ENCODE results near the gene SLC4A7. TPM values are rescaled to one million over a fixed set of nuclear protein-coding genes. Genes with fewer than 3 reads are reported as not detected.
A peak's percentile ranks its signal among the peaks of the same experiment; 100 is the strongest.

Gene SLC4A7
- total and polyA plus RNA-seq, 7 donors = 1.4 to 26.6 (median 13.3) TPM

DNA sequence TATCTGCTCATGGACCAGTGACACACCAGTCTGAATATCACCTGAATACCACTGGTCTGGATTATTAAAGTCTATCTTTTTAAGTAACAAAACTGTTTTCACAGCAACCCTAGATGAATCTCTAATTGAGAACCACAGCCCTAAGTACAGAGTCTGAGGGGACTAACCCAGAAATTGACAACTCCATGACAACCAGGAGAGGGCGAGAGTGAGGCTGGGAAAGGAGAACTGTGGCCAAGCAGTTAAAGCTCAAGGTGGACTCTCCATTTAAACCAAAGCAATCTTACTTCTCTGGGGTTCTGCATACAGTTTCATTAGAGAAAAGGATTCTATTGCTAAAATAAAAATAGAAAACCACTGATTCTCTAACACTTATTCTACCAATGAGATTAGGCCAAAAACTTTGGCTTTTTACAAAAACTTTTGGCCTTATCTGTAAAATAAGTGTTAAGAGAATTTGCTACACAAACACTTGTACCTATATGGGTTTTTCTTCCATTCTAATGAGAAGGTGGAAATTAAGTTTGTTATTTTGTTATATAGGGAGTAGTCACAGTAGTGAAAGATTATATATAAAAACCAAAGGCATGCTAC, 126.4 kb downstream of the SLC4A7 start:
- WGBS, 3 donors = 49 to 60% (median 54%) methylated on average over 1 of the region's 1 CpG
- no peaks in the 10 kb centered on the region for H3K27me3 ChIP-seq (ENCODE audit: insufficient read depth in 3 of 3, low read length in 2 of 3)
- H3K4me1 ChIP-seq = no peaks in the 10 kb centered on the region
- DNase-seq = no peak
- H3K36me3 ChIP-seq (ENCODE audit: insufficient read depth in 1 of 2, low read depth in 1 of 2) = no peaks in the 10 kb centered on the region
- intact Hi-C loops (cut with DNase I) = no loop called here
- peak; percentile 37 for TF ChIP-seq CTCF (IDR thresholded peaks at IDR 0.05)
- H3K4me3 ChIP-seq = no peak overlapping the region
- peak in 2 of 4 donors; percentile 72 to 73 for ATAC-seq
- no peaks in the 10 kb centered on the region for H3K9me3 ChIP-seq
- H3K27ac ChIP-seq = no peak overlapping the region

DNA sequence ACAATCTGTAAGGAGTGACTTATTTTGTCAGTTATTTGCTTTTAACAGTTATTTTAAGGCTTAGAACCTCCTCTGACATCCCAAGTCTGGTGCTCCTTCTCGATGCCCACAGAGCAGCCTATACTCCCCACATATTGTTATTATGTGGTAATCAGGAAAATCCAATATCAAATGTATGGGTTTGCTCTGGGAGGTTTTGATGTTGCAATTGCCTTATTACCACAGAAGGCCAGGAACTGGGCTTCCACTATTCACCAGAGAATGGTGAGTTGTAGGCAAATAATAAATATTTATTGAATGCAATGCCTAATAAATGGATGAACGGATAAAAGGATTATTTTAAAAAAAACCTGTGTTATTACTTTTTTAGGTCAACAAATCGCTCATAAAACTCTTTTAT, 127.2 kb downstream of the SLC4A7 start:
- Histone ChIP-seq H3K4me3 (no peak overlapping the region), H3K4me1 (no peaks in the 10 kb centered on the region), H3K36me3 (ENCODE audit: insufficient read depth in 1 of 2, low read depth in 1 of 2) (no peaks in the 10 kb centered on the region), H3K27me3 (ENCODE audit: insufficient read depth in 3 of 3, low read length in 2 of 3) (no peaks in the 10 kb centered on the region), H3K9me3 (no peaks in the 10 kb centered on the region), H3K27ac (no peak overlapping the region)
- DNase-seq = no peak
- WGBS, 3 donors = 84 to 86% (median 85%) methylated on average over 3 of the region's 3 CpGs
- no peak for ATAC-seq
- intact Hi-C loops (cut with DNase I) = no loop called here
- TF ChIP-seq CTCF (IDR thresholded peaks at IDR 0.05) = no peak

GRCh38 chr3:27354588-27355203, 129.5 kb downstream of the SLC4A7 start:
- TF ChIP-seq CTCF (IDR thresholded peaks at IDR 0.05) = no peak
- Histone ChIP-seq H3K4me3 (no peak overlapping the region), H3K27me3 (ENCODE audit: insufficient read depth in 3 of 3, low read length in 2 of 3) (no peaks in the 10 kb centered on the region), H3K4me1 (no peaks in the 10 kb centered on the region), H3K9me3 (no peaks in the 10 kb centered on the region), H3K27ac (no peak overlapping the region), H3K36me3 (ENCODE audit: insufficient read depth in 1 of 2, low read depth in 1 of 2) (no peaks in the 10 kb centered on the region)
- ATAC-seq (no peak), DNase-seq (no peak)
- 67 to 74% (median 73%) methylated on average over 4 of the region's 4 CpGs for WGBS, 3 donors
- intact Hi-C loops (cut with DNase I) = no loop called here

GRCh38 chr3:27354161-27354560, 130.0 kb downstream of the SLC4A7 start:
- no peak for DNase-seq
- no peak overlapping the region for H3K4me3 ChIP-seq
- intact Hi-C loops (cut with DNase I) = no loop called here

More at GRCh38 chr3:27354161-27354560, 130.0 kb downstream of the SLC4A7 start:
- no peak for TF ChIP-seq CTCF (IDR thresholded peaks at IDR 0.05)
- no peak overlapping the region for H3K27ac ChIP-seq
- no peak for ATAC-seq
- H3K9me3 ChIP-seq = no peaks in the 10 kb centered on the region
- no peaks in the 10 kb centered on the region for H3K27me3 ChIP-seq (ENCODE audit: insufficient read depth in 3 of 3, low read length in 2 of 3)
- H3K36me3 ChIP-seq (ENCODE audit: insufficient read depth in 1 of 2, low read depth in 1 of 2) = no peaks in the 10 kb centered on the region
- WGBS, 3 donors = 63 to 70% (median 65%) methylated on average over 5 of the region's 5 CpGs
- H3K4me1 ChIP-seq = no peaks in the 10 kb centered on the region
